T47D (cell line): ENCODE results near the gene ARL3.
A peak's percentile ranks its signal among the peaks of the same experiment; 100 is the strongest.
"Not testable (repeated sequence)": the region's sequence is repeated elsewhere in the genome, so short reads cannot be mapped to it uniquely, and the experiment has no call there.

Experiments used
- DNase-seq, 2 experiments: peaks; one replicate each; pipeline versions ENCODE4 v3.0.0 to v3.0.0-alpha.2; 2011 to 2012; ENCODE audit warnings: low read depth in 1 of 2, low spot score in 1 of 2
- JUND ChIP-seq: IDR thresholded peaks from 2 replicates; pipeline ENCODE4 v1.6.1; 2012; ENCODE audit warnings: low read depth
- in situ Hi-C: cut with HindIII; loops from 2 replicates; pipeline ENCODE4 v1.10.0; 2016; ENCODE audit warnings: low sequenced_read_pairs, low pct_unique_long_range_greater_than_20kb

The ARL3 gene, protein sequence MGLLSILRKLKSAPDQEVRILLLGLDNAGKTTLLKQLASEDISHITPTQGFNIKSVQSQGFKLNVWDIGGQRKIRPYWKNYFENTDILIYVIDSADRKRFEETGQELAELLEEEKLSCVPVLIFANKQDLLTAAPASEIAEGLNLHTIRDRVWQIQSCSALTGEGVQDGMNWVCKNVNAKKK

DNA sequence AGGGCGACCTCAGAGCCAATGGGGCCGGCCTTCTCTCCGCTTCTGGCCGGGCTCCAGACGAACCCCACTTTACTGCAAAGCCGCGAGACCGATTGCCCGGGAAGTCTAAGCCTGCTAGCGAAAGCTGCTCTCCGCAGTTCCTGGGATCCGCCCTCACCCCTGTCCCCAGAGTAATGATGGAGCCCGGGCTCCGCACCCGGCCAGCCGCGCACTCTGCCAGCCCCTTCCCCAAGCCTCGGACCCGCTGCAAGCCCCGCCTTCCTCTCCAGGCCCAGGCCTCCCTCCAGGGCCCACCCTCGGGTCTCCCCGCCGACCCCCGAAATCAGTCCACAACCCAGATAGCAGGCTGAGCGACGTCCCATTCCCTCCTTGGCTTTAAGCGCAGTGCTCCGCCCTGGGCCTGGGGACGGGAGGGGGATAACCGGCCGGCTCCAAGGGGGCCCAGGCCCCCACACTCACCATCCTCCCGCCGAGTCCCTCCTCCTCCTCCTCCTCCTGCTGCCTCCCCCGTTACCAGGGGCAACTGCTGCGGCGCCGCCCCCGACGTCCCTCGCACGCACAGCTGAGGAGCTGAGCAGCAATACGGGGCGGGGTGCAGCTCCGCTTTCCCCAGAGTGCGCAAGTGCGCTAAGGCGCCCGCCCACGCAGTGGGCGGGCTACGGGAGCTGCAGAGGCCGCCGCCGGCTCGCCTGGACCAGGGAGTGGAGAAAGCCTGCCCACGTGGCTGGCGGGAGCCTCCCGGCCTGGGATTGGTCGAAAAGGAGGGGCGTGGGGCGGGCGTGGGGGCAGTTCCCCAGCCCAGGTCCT lies at the start of gene ARL3:
ARL3 (minus strand) TSS at position 584 of the 807 bp plus-strand sequence; CDS start at position 462, 122 bp downstream.
- in situ Hi-C loops = no loop called here
- no peak for TF ChIP-seq JUND
- DNase-seq = peak; percentile 99 to 100

DNA sequence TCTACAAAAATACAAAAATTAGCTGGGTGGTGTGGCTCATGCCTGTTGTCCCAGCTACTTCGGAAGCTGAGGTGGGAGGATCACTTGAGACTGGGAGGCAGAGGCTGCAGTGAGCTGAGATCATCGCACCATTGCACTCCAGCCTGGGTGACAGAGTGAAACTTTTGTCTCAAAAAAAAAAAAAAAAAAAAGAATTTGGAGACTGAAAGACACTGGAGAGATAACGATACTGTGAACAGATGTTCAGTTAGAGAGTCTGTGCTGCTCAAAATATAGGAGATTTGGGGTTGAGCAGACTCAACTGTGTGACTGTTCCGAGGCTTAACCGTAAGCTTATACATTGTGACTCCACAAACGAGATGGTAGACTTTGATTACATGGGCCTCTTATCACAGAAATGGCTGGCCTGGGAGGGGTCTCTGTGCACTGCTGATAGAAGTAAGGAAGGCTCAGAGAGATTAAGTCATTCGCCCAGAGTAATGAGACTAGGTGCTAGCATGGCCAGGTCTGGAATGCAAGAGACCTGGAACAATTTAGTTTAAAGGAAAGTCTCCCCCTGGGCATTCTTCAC lies 48.9 kb upstream of the ARL3 start:
- TF ChIP-seq JUND = no peak
- no peak for DNase-seq
- in situ Hi-C loops = no loop called here

DNA sequence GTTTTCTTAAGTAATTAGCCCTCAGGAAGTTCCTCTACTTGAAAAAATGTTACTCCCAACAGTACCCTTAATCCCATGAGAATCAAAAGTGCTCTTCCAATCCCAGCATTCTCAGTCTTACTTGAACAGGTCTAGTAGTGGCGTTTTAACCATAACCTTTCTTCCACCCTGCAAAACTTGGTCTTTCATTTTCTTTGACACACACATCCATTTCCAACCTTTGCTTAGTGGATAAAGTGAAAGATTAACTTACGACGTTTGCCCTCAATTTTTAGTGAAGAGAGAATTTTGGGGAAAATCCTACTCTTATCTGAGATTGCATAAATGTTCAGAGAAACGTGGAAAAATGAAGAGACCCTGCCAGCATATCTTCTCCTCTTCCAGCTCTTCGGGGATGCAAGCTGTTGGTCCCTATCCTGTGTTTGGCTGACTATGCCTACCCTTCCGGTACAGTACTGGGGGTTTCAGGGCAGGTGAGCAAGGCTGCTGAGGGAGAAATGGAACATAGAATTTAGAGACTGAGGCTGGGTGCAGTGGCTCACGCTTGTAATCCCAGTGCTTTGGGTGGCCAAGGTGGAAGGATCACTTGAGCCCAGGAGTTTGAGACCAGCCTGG lies 48.3 kb upstream of the ARL3 start:
- TF ChIP-seq JUND = no peak
- no peak for DNase-seq
- in situ Hi-C loops = no loop called here

GRCh38 chr10:102761981-102762380 lies 47.8 kb upstream of the ARL3 start:
- DNase-seq = no peak
- in situ Hi-C loops = no loop called here
- no peak for TF ChIP-seq JUND

- TF ChIP-seq JUND = no peak
- DNase-seq = no peak
- in situ Hi-C loops = no loop called here
Measured at GRCh38 chr10:102759497-102760210, 45.5 kb upstream of the ARL3 start.

DNA sequence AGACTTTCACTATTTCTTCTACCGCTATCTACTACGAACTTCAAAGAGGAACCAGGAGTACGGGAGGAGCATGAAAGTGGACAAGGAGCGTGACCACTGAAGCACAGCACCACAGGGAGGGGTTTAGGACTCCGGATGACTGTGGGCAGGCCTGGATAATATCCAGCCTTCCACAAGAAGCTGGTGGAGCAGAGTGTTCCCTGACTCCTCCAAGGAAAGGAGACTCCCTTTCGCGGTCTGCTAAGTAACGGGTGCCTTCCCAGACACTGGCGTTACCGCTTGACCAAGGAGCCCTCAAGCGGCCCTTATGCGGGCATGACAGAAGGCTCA lies 44.7 kb upstream of the ARL3 start:
- DNase-seq, in situ Hi-C loops: not testable (repeated sequence)

GRCh38 chr10:102758240-102758932 lies 44.2 kb upstream of the ARL3 start:
- no peak for TF ChIP-seq JUND
- in situ Hi-C loops = no loop called here
- DNase-seq = no peak

GRCh38 chr10:102757323-102757722 lies 43.1 kb upstream of the ARL3 start:
- in situ Hi-C loops = no loop called here
- no peak for DNase-seq
- TF ChIP-seq JUND = no peak

- in situ Hi-C loops = no loop called here
- no peak for TF ChIP-seq JUND
- no peak for DNase-seq
Measured at GRCh38 chr10:102753718-102754117, 39.5 kb upstream of the ARL3 start.

DNA sequence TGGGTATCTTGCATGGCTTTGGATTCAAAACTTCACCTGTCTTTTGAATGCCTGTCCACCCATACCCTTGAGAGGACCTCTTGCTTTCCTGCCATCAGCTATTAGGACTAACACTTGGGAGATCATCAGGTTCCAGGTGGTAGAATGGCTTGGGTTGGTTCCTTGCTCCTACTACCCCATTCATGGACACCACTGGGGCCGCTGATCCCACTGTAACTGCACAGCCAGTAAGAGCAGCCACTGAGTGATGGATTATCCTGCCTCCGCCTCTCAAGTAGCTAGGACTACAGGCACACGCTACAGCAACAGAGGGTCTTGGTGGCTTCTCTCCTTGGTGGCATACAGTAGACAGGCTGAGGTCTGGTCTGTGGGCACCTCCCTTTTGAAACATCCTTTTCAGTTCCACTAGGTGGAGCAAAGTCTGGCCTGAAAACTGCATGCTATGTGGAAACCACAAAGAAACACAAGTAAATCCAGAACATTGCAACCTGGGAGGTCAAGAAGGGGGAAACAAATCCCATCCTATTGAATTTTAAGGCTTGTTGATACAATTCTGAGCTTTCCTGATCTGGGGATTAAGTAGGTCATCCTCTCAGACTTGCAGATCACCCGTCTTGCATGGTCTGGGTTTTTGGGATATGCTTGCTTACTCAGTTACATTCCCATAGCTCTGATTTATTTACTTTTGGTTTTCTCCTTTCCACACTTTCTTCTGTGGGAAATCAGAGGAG lies 38.9 kb upstream of the ARL3 start:
- in situ Hi-C loops = no loop called here
- peak in 1 of 2 experiments; percentile 82 for DNase-seq
- no peak for TF ChIP-seq JUND

- no peak for DNase-seq
- TF ChIP-seq JUND = no peak
- in situ Hi-C loops = no loop called here
Measured at GRCh38 chr10:102752266-102752930, 38.2 kb upstream of the ARL3 start.
